Activated B cell treated with CpG ODN at 0.5 μM for 24 hours (primary cell): ENCODE measurements around the gene FKBP10. TPM values are rescaled to one million over a fixed set of nuclear protein-coding genes. Genes with fewer than 3 reads are reported as not detected.
A peak's percentile ranks its signal among the peaks of the same experiment; 100 is the strongest.

ENCODE experiments used
- ATAC-seq: fragments of 200-7000 bp; cut with Tn5 transposase; one replicate; pipeline ENCODE4 v1.10.0; 2021; ENCODE audit warnings: low read depth, mild to moderate bottlenecking, moderate library complexity
- CTCF ChIA-PET: fragments of 350-600 bp; sonication (Branson Sonifier 250); formaldehyde crosslinking; loops from one replicate; lab custom pipeline; 2021; ENCODE audit warnings: antibody characterized with exemption; lab: Charles Lee
- POLR2A ChIA-PET: fragments of 350-600 bp; sonication (Branson Sonifier 250); formaldehyde crosslinking; loops from one replicate; lab custom pipeline; 2021; ENCODE audit warnings: antibody characterized with exemption; lab: Charles Lee
- DNase-seq: peaks from one replicate; pipeline ENCODE4 v3.0.0; 2022
- H3K27ac Mint-ChIP-seq: one replicate; pipeline ENCODE4 v1.8.0; 2020; ENCODE audit warnings: mixed read lengths
- H3K27me3 Mint-ChIP-seq: one replicate; pipeline ENCODE4 v1.8.0; 2021; ENCODE audit warnings: mixed read lengths
- H3K36me3 Mint-ChIP-seq: one replicate; pipeline ENCODE4 v1.8.0; 2021; ENCODE audit warnings: low read depth, mixed read lengths
- H3K4me1 Mint-ChIP-seq: one replicate; pipeline ENCODE4 v1.8.0; 2021; ENCODE audit warnings: mixed read lengths
- H3K4me3 Mint-ChIP-seq: one replicate; pipeline ENCODE4 v1.8.0; 2020; ENCODE audit warnings: mild to moderate bottlenecking, mixed read lengths
- H3K9me3 Mint-ChIP-seq: one replicate; pipeline ENCODE4 v1.8.0; 2020; ENCODE audit warnings: mixed read lengths
- intact Hi-C: fragments of 100-400 bp; cut with micrococcal nuclease; formaldehyde crosslinking; loops from one replicate; pipeline ENCODE4 v1.15.1; 2024
- total RNA-seq: library from RNA; stranded (reverse); gene quantifications from 2 replicates; pipeline ENCODE4 v1.2.3, GENCODE V29; 2022
- TF ChIP-seq, protein P1 (sequence below): fragments of 200-600 bp; IDR thresholded peaks from one replicate; pipeline ENCODE4 v1.8.0; 2022; ENCODE audit warnings: antibody characterized with exemption, mild to moderate bottlenecking

FKBP10 gene
- total RNA-seq, 1 donor from 2014 or later = 0.86 TPM

DNA sequence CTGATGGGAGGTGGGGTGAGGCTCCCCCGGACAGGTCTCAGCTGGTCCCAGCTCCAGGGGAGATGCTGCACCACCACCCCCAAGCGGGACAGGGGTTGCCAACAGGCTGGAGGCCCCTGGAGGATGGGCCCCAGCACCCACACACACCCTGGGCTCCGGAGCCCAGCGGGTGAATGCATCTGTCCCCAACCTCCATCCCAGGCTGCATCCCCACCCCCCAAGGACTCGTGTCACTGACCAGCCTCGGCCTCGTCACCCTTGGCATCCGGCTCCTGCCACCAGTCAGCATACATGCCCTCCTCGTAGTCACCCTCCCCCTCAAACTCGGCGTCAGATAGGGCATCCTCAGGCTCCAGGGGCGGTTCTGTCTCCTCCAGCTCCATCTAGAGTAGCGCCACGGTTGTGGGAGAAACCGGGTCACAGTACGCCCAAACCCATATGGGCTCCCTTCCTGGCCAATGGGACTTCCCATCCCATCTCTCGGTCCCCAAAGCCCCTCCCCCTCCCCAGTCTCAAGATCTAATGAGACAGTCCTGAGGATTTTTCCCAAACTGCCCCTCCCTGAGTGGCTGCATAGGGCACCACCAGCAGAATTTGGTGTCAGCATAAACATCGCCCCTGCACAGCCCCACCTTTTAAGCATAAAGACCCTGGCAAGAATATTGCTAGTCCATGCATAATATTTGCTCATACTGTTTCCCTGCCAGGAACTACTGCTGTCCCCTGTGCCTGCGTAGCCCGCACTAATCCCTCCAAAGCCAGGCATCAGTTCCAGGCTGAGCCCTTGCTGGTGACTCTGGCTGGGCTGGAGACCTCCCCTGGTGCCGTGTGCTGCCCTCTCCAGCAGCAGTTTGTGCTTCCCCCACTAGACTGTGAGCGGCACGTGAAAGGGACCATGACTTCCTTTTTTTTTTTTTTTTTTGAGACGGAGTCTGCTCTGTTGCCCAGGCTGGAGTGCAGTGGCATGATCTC is 9.5 kb upstream of the FKBP10 start:
- intact Hi-C loops = no loop called here
- Mint-ChIP-seq H3K4me3 (no peak overlapping the region), H3K4me1 (peaks cover 17% of the 10 kb centered on the region), H3K9me3 (no peaks in the 10 kb centered on the region), H3K27me3 (no peaks in the 10 kb centered on the region), H3K27ac (peak overlapping the region; percentile 9), H3K36me3 (no peaks in the 10 kb centered on the region)
- ATAC-seq (peak; percentile 66), DNase-seq (no peak)
- POLR2A ChIA-PET = interaction anchor here (0.7 to 1.3 kb wide), 2 partner anchors 8 to 300 kb away, joined by 3 read pairs; partner anchors contain the start of gene P3H4
- CTCF ChIA-PET = interaction anchor here (2.9 to 6.0 kb wide), 2 partner anchors 17 to 67 kb away, joined by 17 to 54 read pairs; partner anchors contain the start of genes HAP1 and JUP
- TF ChIP-seq, protein P1, sequence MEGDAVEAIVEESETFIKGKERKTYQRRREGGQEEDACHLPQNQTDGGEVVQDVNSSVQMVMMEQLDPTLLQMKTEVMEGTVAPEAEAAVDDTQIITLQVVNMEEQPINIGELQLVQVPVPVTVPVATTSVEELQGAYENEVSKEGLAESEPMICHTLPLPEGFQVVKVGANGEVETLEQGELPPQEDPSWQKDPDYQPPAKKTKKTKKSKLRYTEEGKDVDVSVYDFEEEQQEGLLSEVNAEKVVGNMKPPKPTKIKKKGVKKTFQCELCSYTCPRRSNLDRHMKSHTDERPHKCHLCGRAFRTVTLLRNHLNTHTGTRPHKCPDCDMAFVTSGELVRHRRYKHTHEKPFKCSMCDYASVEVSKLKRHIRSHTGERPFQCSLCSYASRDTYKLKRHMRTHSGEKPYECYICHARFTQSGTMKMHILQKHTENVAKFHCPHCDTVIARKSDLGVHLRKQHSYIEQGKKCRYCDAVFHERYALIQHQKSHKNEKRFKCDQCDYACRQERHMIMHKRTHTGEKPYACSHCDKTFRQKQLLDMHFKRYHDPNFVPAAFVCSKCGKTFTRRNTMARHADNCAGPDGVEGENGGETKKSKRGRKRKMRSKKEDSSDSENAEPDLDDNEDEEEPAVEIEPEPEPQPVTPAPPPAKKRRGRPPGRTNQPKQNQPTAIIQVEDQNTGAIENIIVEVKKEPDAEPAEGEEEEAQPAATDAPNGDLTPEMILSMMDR = no peak

DNA sequence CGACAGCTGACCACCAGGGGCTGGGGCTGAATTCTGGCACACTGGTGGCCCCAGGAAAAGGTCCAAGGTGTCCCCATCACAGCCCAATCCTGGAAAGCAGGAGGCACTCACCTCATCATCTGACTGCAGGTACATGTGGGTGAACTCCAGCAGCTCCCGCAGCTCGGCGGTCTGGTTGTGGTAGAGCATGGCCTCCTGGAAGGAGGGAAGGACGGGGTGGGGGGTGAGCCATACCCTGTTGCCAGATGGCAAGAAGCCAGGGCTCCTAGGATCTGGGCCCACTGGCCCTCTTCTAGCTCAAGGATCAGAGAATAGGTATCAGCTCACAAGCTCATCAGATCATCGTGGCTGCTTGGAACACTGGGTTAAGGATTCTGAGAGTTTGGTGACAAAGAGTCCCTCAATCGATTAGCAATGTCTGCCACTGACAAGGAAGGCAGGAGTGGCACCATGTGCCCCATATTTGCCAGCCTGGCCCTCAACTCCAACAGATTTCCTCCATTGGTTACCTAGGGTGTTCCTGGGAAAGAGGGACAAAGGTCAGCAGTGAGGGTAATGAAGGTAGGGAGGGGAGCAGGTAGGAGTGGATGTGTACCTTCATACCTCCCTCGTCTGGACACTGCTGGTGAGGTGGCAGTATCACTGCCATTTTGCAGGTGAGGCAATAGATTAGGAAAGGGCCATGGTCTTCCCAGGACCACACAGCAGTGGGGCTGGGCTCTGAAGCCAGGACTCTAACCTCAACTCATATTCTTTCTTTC is 5.9 kb upstream of the FKBP10 start:
- intact Hi-C loops = no loop called here
- no peaks in the 10 kb centered on the region for H3K9me3 Mint-ChIP-seq
- DNase-seq (no peak), ATAC-seq (no peak)
- CTCF ChIA-PET = no interaction called here
- peaks cover 3% of the 10 kb centered on the region for H3K27me3 Mint-ChIP-seq
- H3K36me3 Mint-ChIP-seq = no peaks in the 10 kb centered on the region
- no peak overlapping the region for H3K4me3 Mint-ChIP-seq
- POLR2A ChIA-PET = interaction anchor here (0.6 kb wide), 1 partner anchor 121 kb away, joined by 3 read pairs; no protein-coding TSS in a partner anchor
- TF ChIP-seq, protein P1 = no peak
- H3K27ac Mint-ChIP-seq = no peak overlapping the region
- peaks cover 10% of the 10 kb centered on the region for H3K4me1 Mint-ChIP-seq

DNA sequence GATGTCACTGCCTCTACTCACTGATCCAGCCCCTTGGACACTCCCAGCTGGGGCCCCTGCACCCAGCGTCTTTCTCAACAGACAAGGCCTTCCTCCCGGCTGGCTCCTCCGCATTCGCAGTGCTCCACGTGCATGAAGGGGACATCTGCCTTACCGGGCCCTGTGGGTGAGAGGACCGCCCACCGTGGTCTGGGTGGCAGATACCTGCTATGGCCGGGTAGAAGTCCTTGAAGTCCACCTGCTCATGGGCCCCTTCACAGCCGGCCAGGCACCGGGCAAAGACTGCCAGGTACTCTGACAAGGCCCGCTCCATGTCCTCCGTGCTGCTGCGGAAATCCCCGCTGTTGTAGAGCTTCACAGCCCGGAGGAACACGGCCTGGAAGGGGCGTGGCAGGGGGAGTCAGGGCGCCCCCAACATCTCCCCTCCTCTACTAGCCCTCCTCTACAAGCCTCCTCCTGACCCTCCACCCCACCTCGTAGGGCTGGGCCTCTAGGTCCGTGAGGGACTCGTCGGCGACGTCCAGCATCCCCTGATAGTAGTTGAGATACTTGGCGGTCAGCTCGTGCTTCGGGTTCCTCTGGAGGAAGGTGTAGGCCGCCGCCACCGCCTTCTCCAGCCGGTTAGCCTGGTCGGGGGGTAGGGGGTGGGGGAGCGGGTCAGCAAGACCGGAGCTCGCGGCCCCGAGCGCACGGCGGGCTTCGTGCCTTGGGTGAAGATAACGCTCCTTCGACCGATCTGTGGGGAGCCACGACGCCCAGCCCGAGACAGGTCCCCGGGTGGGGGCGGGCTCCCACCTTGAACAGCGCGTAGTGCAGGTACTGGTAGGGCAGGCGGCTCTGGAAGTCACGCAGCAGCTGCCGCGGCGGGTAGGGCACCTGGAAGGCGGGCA is 1.9 kb upstream of the FKBP10 start:
- Mint-ChIP-seq H3K4me1 (peaks cover 15% of the 10 kb centered on the region), H3K36me3 (no peaks in the 10 kb centered on the region), H3K4me3 (peak overlapping the region; percentile 87), H3K9me3 (no peaks in the 10 kb centered on the region), H3K27me3 (peaks cover 9% of the 10 kb centered on the region), H3K27ac (no peak overlapping the region)
- DNase-seq (no peak), ATAC-seq (peak; percentile 23)
- ChIA-PET POLR2A (interaction anchor here (0.5 to 2.1 kb wide), 6 partner anchors 9 to 577 kb away, joined by 3 to 12 read pairs (median 4); partner anchors contain the start of genes EIF1, KLHL11 and STAT3), CTCF (interaction anchor here (0.7 to 2.4 kb wide), 8 partner anchors 9 to 708 kb away, joined by 3 to 12 read pairs (median 6); partner anchors contain the start of genes JUP and KLHL11)
- TF ChIP-seq, protein P1 = no peak
- intact Hi-C loops = loop anchor here (2.0 kb wide), 2 partner anchors 54 to 72 kb away; partner anchors contain the start of gene KLHL11

DNA sequence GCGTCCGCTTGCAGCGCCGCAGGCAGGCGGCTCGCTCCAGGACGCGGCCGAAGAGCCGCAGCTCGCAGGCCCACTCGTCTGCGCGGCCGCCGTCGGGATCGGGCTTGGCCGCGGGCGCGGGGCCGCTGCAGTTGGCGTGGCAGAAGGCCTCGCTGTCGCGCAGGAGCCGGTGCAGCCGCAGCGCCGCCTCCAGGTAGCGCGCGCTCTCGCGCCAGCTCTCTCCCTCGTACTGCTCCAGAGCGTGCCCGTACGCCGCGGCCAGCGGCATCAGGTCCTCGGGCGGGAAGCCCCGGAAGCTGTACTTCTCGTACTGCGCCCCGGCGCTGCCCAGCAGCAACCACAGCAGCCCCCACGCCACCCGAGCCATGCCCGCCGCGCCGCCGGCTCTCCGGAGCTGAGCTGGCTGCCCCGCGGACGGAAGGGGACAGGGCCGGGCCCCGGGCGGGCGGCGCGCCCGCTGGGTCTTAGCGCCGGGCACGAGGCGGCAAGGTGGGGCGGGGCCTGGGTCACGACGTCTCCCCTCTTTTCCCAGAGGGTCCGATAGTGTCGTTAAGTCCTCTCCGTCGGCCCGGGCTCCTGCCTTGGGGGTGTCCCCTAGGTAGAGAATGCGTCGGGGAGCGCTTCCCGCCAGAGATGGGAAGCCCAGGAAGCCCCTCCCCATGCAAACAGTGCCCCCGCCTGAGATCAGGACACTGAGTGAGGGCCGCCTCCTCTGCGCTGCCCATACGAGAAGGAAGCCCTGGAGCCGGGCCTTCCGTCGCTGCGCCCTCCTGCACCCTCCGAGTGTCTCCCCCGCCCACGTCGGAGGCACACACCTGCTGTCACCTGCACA is 1.0 kb upstream of the FKBP10 start, which contains the start of gene P3H4:
TSS of gene P3H4 (minus strand) at position 401 of the 832 bp plus-strand sequence. CDS start at position 367, 34 bp downstream.
- H3K27me3 Mint-ChIP-seq = peaks cover 9% of the 10 kb centered on the region
- ATAC-seq = peak; percentile 94
- peak within 1 kb of the TSS; percentile 87 for H3K4me3 Mint-ChIP-seq
- DNase-seq = peak; percentile 79
- ChIA-PET POLR2A (interaction anchor here (0.5 to 2.1 kb wide), 7 partner anchors 9 to 576 kb away, joined by 3 to 12 read pairs (median 3); partner anchors contain the start of genes EIF1, JUP, KLHL11 and STAT3), CTCF (interaction anchor here (0.7 to 2.4 kb wide), 7 partner anchors 10 to 707 kb away, joined by 3 to 12 read pairs (median 7); partner anchors contain the start of genes JUP and KLHL11)
- no peaks in the 10 kb centered on the region for H3K9me3 Mint-ChIP-seq
- intact Hi-C loops = loop anchor here (2.0 kb wide), 2 partner anchors 53 to 73 kb away; partner anchors contain the start of gene KLHL11
- peak within 1 kb of the TSS; percentile 66 for H3K27ac Mint-ChIP-seq
- no peaks in the 10 kb centered on the region for H3K36me3 Mint-ChIP-seq
- H3K4me1 Mint-ChIP-seq = peaks cover 15% of the 10 kb centered on the region
- TF ChIP-seq, protein P1 = no peak
